Measurements from ENCODE around the gene APOC4. TPM values are rescaled to one million over a fixed set of nuclear protein-coding genes. Genes with fewer than 3 reads are reported as not detected.
"Not testable (repeated sequence)": the region's sequence is repeated elsewhere in the genome, so short reads cannot be mapped to it uniquely, and the experiment has no call there.

The APOC4 gene
- total RNA-seq, 2 experiments from 2014 or later: not detected

GRCh38 chr19:44912854-44913253 lies 29.2 kb upstream of the APOC4 start:
- ChIA-PET POLR2A (no interaction called here), CTCF (interaction anchor here (1.5 kb wide), 1 partner anchor 9 kb away, joined by 7 read pairs; no protein-coding TSS in a partner anchor)

GRCh38 chr19:44913512-44914432 lies 28.3 kb upstream of the APOC4 start:
- CTCF ChIA-PET: interaction anchor here (1.5 kb wide), 1 partner anchor 10 kb away, joined by 7 read pairs; no protein-coding TSS in a partner anchor
- POLR2A ChIA-PET: not testable (repeated sequence)

GRCh38 chr19:44914433-44915206 lies 27.4 kb upstream of the APOC4 start, which contains the start of gene APOC1:
TSS of gene APOC1 (plus strand) at chr19:44914608. CDS start at chr19:44914892, 284 bp downstream.
- POLR2A ChIA-PET: not testable (repeated sequence)
- CTCF ChIA-PET: interaction anchor here (0.7 kb wide), 1 partner anchor 68 kb away, joined by 3 read pairs; no protein-coding TSS in a partner anchor

- ChIA-PET POLR2A (no interaction called here), CTCF (no interaction called here)
Observed at GRCh38 chr19:44924243-44924725, 17.8 kb upstream of the APOC4 start.

- CTCF ChIA-PET: no interaction called here
- POLR2A ChIA-PET: no interaction called here
Observed at GRCh38 chr19:44925114-44925891, 16.7 kb upstream of the APOC4 start.

- POLR2A ChIA-PET, CTCF ChIA-PET: not testable (repeated sequence)
Observed at GRCh38 chr19:44926245-44927077, 15.6 kb upstream of the APOC4 start.

- POLR2A ChIA-PET: no interaction called here
- CTCF ChIA-PET: no interaction called here
Observed at GRCh38 chr19:44927746-44928145, 14.3 kb upstream of the APOC4 start.

GRCh38 chr19:44930088-44930487 lies 11.9 kb upstream of the APOC4 start:
- CTCF ChIA-PET: no interaction called here
- POLR2A ChIA-PET: no interaction called here

- ChIA-PET CTCF (no interaction called here), POLR2A (no interaction called here)
Observed at GRCh38 chr19:44931541-44931940, 10.5 kb upstream of the APOC4 start.

GRCh38 chr19:44939668-44940067 lies 2.4 kb upstream of the APOC4 start:
- CTCF ChIA-PET: no interaction called here
- POLR2A ChIA-PET: no interaction called here

- ChIA-PET CTCF (no interaction called here), POLR2A (no interaction called here)
Observed at GRCh38 chr19:44943801-44944249, 1.8 kb downstream of the APOC4 start.

- CTCF ChIA-PET: no interaction called here
- POLR2A ChIA-PET: no interaction called here
Observed at GRCh38 chr19:44947041-44947581, 5.1 kb downstream of the APOC4 start.

- ChIA-PET POLR2A (no interaction called here), CTCF (interaction anchor here (0.6 kb wide), 1 partner anchor 108 kb away, joined by 6 read pairs; no protein-coding TSS in a partner anchor)
Observed at GRCh38 chr19:44948237-44948636, 6.2 kb downstream of the APOC4 start.

- POLR2A ChIA-PET: no interaction called here
- CTCF ChIA-PET: no interaction called here
Observed at GRCh38 chr19:44948763-44949374, 6.8 kb downstream of the APOC4 start.

- ChIA-PET CTCF (no interaction called here), POLR2A (no interaction called here)
Observed at GRCh38 chr19:44949550-44949949, 7.5 kb downstream of the APOC4 start.

- POLR2A ChIA-PET: interaction anchor here (0.6 kb wide), 1 partner anchor 56 kb away, joined by 5 read pairs; no protein-coding TSS in a partner anchor
Observed at GRCh38 chr19:44951179-44952159, 9.4 kb downstream of the APOC4 start.

GRCh38 chr19:44954278-44954648 lies 12.2 kb downstream of the APOC4 start:
- ChIA-PET CTCF (interaction anchor here (0.6 to 0.9 kb wide), 2 partner anchors 44 to 63 kb away, joined by 3 read pairs; partner anchors contain the start of gene TOMM40), POLR2A (interaction anchor here (0.5 kb wide), 1 partner anchor 310 kb away, joined by 3 read pairs; the partner anchor contains the start of gene PVR)

More at GRCh38 chr19:44951179-44952159, 9.4 kb downstream of the APOC4 start:
- CTCF ChIA-PET: interaction anchor here (0.5 to 2.5 kb wide), 9 partner anchors 9 to 257 kb away, joined by 3 to 8 read pairs (median 4); partner anchors contain the start of genes APOE and GEMIN7
